GM12892 (cell line): ENCODE data around the gene ABCC5.

Experiments used
- POLR2A ChIP-seq: IDR thresholded peaks from 2 replicates; pipeline ENCODE4 v1.6.1; 2011; ENCODE audit warnings: low read depth, low read length, control low read depth
- TAF1 ChIP-seq: IDR thresholded peaks from 2 replicates; pipeline ENCODE4 v1.6.1; 2011; ENCODE audit warnings: low read depth, mild to moderate bottlenecking, control low read depth, low read length, borderline replicate concordance

GRCh38 chr3:183921096-183921495, 96.6 kb downstream of the ABCC5 start:
- TF ChIP-seq POLR2A, result no peak
- no peak for TF ChIP-seq TAF1
